Epidermal melanocyte (primary cell): Measurements from ENCODE around the gene TRMT13.

Experiments
- DNase-seq: peaks from one replicate; pipeline ENCODE4 v3.0.0; 2011; ENCODE audit warnings: low spot score; ENCODE audit not compliant: insufficient read length

The TRMT13 gene

DNA sequence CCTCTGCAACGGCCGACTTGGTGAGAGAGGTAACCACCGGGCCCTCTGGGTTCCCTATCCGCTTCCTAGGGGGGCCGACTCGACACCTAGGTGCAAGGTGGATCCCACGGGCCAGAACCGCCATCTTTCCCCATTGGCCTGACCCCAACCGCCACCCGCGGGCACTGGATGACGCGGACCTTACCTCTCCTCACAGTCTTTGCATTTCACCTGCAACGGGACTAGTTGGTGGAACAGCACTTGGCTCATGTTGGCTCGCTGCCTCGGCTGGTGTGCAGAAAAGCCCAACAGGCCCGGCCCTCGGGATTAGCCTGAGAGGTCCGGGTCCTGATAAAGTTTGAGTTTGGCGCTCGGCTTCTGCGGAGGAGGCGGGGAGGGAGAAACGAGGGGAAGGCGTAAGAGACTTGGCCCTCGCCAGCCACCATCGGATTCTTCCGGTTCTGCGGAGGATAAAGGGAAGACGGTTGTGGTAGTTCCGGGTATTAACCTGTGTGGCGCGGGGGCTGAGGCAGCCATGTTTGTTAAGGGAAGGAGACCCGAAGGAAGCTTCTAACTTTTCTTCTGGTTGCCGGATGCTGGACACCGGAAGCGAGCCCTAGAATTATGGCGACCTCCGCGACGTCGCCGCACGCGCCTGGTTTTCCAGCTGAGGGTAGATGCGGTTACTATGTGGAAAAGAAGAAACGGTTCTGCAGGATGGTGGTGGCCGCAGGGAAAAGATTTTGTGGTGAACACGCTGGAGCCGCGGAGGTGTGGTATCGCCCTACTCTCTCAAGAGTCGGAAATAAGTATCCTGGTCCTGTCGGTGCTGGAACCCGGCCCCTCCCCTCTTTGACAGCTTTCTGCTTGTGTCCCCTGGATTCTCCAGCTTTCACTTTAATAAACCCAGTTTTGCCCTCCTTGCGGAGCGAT is at the start of gene TRMT13, which contains the start of gene SASS6:
Gene TRMT13, plus strand, starts transcription at position 598 of the 912 bp plus-strand sequence. Its CDS starts 6 bp downstream, at position 604.
Gene SASS6, minus strand, starts transcription at position 365 of the 912 bp plus-strand sequence. Its CDS starts 116 bp downstream, at position 249.
- peak; percentile 86 for DNase-seq

GRCh38 chr1:100087396-100087795 is 45.6 kb upstream of the TRMT13 start:
- DNase-seq: no peak

DNA sequence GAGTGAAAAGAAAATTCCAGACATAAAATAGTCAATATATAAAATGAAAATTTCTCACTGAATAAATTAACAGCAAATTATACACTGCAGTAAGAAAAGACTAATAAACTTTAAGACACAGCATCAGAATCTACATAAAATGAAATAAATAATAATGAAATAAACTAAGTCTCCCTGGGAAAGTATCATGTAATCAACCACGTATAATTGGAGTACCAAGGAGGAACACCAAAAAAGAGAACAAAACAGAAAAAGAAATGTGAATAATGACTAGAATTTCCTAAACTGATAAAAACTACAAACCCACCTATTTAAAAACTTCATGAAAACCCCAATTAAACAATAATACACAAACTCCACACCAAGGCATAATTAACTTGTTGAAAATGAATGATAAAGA is 43.9 kb upstream of the TRMT13 start:
- DNase-seq: no peak

DNA sequence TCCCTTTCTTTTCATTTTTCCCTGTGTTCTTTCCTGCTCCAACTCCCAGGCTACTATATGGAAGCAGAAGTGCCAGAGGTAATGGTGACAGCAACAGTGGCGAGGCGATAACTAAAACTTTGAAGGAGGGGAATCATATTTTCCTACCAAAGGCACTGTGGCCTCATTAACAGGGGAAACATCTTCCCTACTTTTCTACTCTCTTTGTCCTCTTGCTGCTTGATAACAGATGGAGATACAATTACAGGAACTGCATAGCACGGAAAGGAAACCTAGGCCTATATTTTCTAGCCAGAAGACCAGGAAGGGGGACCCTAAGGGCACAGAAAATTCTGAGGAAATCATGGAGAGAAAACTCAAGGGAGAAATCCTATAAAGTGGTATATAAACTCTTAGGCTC is 42.5 kb upstream of the TRMT13 start:
- no peak for DNase-seq

DNA sequence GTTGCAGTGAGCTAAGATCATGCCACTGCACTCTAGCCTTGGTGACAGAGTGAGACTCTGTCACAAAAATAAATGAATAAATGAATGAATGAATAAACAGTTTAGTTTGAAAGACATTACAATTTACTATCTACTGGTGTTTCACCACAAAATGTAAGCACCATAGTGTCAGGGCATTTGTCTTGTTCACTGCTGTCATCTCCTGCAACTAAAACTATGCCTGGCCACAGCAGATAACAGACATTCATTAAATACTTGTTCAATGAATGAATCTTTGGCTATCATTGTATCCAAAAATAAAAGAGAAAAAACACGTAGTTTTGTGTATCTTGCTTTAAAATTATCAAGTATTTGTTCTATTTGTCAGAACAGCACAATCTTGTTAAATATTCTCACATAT is 32.8 kb upstream of the TRMT13 start:
- no peak for DNase-seq

DNA sequence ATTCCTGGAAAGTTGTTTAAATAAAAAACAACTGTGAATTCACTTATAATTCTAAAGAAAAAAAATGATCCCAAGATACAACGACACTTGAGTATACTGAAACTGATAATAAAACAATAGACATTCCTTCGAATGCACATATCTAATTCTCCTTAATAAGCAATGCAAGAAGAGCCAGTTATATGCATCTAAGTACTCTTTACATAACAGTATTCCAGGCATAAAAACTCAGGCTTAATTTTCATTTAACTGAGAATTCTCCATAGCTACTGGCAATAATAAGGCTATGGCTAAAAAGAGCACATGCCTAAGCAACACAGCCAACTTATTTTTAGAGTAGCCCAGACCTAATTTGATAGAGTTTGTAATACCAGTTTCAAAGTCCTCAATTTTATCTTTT is 31.4 kb upstream of the TRMT13 start:
- DNase-seq: no peak

DNA sequence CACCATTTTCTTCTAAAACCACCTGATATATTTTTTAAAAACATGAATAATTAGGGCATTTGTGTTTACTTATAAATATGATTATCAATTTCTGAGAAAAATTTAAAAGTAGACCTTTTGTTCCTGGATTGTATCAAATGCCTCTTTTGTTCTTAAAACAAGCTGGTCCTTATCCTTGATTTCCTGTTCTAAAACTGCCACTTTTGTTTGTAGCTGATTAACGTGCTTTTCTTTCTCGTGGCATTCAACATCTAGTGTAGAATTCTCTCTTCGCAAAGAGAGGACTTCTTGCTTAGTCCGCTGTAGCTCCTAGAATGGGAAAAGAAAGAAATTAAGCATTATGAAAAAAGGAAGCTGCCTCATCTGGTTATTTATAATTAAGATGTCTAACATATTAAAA is 25.3 kb upstream of the TRMT13 start:
- no peak for DNase-seq

- no peak for DNase-seq
Observed at GRCh38 chr1:100109554-100110066, 23.4 kb upstream of the TRMT13 start.

- DNase-seq: no peak
Observed at GRCh38 chr1:100115524-100115923, 17.4 kb upstream of the TRMT13 start.

GRCh38 chr1:100122177-100122576 is 10.8 kb upstream of the TRMT13 start:
- no peak for DNase-seq

GRCh38 chr1:100127226-100127625 is 5.7 kb upstream of the TRMT13 start:
- no peak for DNase-seq

GRCh38 chr1:100130552-100131077 is 2.3 kb upstream of the TRMT13 start:
- DNase-seq: no peak

DNA sequence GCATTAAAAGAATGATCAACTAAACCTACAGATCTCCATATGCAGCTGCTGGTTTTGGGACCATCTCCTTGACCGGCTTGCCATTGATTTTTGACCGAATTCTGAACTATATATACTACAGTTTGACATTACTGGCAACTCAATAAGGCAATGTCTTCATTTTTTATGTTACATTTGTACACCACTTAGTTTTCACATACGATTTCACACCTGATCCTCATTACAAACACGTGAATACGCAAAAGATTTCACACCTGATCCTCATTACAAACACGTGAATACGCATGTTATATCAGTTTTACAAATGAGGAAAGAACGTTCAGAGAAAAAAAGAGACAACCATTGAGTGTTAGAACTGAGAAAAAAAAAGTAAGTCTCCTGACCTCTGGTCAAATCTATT is 1.3 kb upstream of the TRMT13 start:
- DNase-seq: no peak

- DNase-seq: no peak
Observed at GRCh38 chr1:100134872-100135271, 1.9 kb downstream of the TRMT13 start.

DNA sequence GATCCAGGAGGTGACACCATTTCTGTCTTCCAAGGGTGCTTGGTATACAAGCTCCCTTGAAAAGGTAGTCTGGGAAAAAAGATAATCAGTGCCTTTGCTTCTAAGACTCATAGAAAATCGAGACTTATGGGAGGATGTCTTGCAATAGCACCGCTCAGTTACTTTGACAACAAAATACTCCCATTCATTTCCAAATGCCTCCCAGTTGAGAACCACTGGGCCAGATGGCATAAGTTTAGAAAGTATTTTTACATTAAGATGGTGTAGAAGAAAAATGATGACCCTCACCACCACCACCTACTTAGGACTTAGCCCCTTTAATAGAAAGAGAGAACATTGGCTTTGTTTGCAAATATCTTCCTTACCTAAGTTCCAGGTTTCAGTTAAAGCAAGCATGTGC is 4.6 kb downstream of the TRMT13 start:
- no peak for DNase-seq

DNA sequence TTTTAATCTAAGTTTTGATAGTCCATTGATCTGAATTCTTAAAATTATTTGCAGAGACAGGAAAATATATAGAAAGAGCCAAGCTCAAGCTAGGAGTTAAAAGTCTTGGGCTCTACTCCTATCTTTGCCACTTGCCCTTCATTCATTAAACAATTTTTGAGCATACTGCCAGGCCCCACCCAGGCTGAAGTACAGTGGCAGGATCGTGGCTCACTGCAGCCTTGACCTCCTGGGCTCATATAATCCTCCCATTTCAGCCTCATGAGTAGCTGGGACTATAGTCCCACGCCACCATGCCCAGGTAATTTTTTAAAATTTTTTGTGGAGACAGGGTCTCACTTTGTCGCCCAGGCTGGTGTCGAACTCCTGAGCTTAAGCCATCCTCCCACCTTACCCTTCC is 8.2 kb downstream of the TRMT13 start:
- no peak for DNase-seq

GRCh38 chr1:100142343-100142742 is 9.4 kb downstream of the TRMT13 start:
- no peak for DNase-seq

- DNase-seq: no peak
Observed at GRCh38 chr1:100145116-100145515, 12.2 kb downstream of the TRMT13 start.

DNA sequence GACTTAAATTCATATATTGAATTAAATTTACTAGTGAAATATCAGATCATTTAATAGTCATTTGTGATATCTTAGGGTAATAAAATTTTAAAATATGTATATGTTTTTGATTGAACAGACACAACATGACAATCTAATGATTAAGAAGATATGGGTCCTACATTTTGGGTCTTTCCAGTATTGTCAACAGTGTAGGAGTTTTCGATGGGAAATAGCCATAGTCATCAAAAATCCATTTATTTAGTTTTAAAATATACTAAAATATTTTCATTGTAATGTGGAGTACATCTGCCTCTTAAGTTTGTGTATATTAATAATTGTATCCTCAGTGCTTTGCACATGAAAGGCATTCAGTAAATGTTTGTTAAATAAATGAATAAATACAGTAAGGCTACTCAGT is 14.0 kb downstream of the TRMT13 start:
- DNase-seq: no peak

- DNase-seq: no peak
Observed at GRCh38 chr1:100147875-100148274, 14.9 kb downstream of the TRMT13 start.

DNA sequence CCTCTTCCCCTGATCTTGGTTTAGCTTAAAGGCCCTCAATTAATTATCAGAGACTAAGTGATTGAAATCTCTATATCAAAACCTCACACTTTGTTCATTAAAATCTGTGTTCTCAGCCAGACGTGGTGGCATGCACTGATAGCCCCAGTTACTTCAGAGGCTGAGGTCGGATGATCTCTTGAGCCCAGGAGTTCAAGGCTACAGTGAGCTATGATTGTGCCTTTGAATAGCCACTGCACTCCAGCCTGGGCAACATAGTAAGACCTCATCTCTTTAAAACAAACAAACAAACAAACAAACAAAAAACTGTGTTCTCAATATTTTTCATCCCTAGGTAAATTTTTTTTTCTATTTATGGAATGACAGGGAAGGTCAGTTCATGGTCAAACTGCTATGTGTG is 18.7 kb downstream of the TRMT13 start:
- DNase-seq: no peak

GRCh38 chr1:100152271-100152670 is 19.3 kb downstream of the TRMT13 start:
- DNase-seq: no peak

- no peak for DNase-seq
Observed at GRCh38 chr1:100162881-100163280, 29.9 kb downstream of the TRMT13 start.
